ENCODE results near the gene ANHX. TPM values are rescaled to one million over a fixed set of nuclear protein-coding genes. Genes with fewer than 3 reads are reported as not detected.

ANHX gene
- total and polyA plus RNA-seq, 2 donors (not counting 1 experiment from before 2014, with no cell fraction given): not detected

DNA sequence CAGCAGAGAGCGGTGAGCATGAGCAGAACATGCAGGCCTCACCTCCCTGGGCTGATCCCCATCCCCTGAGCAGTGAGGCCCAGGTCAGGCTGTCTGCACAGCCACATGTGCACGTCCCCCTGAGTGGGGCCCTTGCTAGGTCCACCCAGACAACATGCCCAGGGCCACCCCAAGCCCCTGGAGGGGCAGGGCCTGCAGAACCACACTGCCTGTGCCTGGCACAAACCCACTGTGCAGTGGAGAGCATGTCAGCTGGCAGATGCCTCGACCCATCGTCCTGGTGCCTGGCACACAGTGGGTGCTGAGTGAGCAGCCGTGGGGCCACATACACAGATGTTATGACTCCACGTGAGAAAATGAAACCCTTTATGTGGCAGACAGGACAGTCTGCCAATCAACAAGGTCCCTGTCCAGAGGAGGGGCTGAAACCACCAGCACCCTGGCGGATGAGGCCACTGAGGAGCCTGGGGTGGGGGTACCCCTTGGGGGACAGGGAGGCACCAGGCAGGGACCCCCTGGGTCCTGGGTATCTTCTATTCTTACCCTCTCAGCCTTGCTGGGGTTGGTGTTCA is 8.3 kb downstream of the ANHX start:
- Histone ChIP-seq H3K27me3 (replicated peaks in 1 of 4; ENCODE audit: control extremely low read depth in 1 of 4, control insufficient read depth in 3 of 4, insufficient read depth in 4 of 4, low read length in 3 of 4) (no peaks in the 10 kb centered on the region), H3K79me2 (ENCODE audit: control insufficient read depth, insufficient read depth, low read length) (no peaks in the 10 kb centered on the region), H3K9ac (ENCODE audit: low read length) (no peak overlapping the region), H3K4me2 (replicated peaks; ENCODE audit: low read depth, low read length, poor library complexity, severe bottlenecking) (no peak overlapping the region), H3K36me3 (replicated peaks in 1 of 2; ENCODE audit: control extremely low read depth in 1 of 2, control insufficient read depth in 1 of 2, extremely low read depth in 1 of 2, insufficient read depth in 2 of 2, low read length in 1 of 2) (no peaks in the 10 kb centered on the region), H2AFZ (ENCODE audit: insufficient read depth, low read depth, low read length, poor library complexity, severe bottlenecking) (no peak overlapping the region), H3K4me3 (ENCODE audit: control extremely low read depth in 1 of 5, extremely low read depth in 1 of 5, insufficient read depth in 1 of 5, low read depth in 2 of 5, low read length in 4 of 5) (no peak overlapping the region), H4K20me1 (ENCODE audit: control insufficient read depth, insufficient read depth, low read length, poor library complexity, severe bottlenecking) (no peaks in the 10 kb centered on the region), H3K9me3 (ENCODE audit: control extremely low read depth in 1 of 3, control insufficient read depth in 2 of 3, insufficient read depth in 1 of 3, low read length in 2 of 3) (peaks cover 0 to 82% (median 0%) of the 10 kb centered on the region in 3 donors), H3K27ac (ENCODE audit: low read length in 2 of 2) (no peak overlapping the region), H3K4me1 (ENCODE audit: control insufficient read depth in 2 of 2, insufficient read depth in 2 of 2, low read length in 2 of 2) (no peaks in the 10 kb centered on the region)
- intact Hi-C loops (cut with micrococcal nuclease): no loop called here
- no peak for ATAC-seq (ENCODE audit: low read depth)
- H3K4me3 Mint-ChIP-seq: no peak overlapping the region
- TF ChIP-seq, protein P1, sequence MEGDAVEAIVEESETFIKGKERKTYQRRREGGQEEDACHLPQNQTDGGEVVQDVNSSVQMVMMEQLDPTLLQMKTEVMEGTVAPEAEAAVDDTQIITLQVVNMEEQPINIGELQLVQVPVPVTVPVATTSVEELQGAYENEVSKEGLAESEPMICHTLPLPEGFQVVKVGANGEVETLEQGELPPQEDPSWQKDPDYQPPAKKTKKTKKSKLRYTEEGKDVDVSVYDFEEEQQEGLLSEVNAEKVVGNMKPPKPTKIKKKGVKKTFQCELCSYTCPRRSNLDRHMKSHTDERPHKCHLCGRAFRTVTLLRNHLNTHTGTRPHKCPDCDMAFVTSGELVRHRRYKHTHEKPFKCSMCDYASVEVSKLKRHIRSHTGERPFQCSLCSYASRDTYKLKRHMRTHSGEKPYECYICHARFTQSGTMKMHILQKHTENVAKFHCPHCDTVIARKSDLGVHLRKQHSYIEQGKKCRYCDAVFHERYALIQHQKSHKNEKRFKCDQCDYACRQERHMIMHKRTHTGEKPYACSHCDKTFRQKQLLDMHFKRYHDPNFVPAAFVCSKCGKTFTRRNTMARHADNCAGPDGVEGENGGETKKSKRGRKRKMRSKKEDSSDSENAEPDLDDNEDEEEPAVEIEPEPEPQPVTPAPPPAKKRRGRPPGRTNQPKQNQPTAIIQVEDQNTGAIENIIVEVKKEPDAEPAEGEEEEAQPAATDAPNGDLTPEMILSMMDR (IDR thresholded peaks at IDR 0.05): no peak
- no peak for TF ChIP-seq EZH2 (IDR thresholded peaks at IDR 0.05; ENCODE audit: borderline replicate concordance, insufficient read depth, low read depth, low read length, poor library complexity, severe bottlenecking)
- WGBS (ENCODE audit: insufficient coverage): 72% methylated on average over 7 of the region's 7 CpGs
- ChIA-PET POLR2A (no interaction called here), CTCF (no interaction called here)
- H3K4me1 Mint-ChIP-seq: no peaks in the 10 kb centered on the region
- no peaks in the 10 kb centered on the region for H3K9me3 Mint-ChIP-seq (ENCODE audit: insufficient read depth)
- H3K27ac Mint-ChIP-seq: no peak overlapping the region
- H3K27me3 Mint-ChIP-seq: no peaks in the 10 kb centered on the region
- no peak for DNase-seq

DNA sequence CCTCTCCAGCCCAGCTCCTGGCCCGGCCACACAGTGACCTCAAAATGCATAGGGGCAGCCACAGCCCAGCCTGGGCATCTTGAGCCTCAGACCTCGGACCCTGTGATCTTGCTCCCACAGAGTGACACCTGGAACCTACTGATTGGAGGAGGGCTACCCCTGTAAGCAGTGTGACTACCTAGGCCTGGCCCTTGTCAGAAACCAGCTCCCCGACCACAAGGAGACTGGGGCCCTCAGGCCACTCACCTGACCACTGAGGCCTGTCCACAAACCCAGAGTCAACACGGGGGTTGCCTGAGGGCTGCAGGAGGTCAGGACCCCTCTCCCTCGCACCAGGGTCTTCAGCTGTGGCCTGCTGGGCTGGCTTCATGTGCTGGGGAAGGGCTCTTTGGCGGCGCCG is 9.0 kb downstream of the ANHX start:
- Histone ChIP-seq H3K9me3 (ENCODE audit: control extremely low read depth in 1 of 3, control insufficient read depth in 2 of 3, insufficient read depth in 1 of 3, low read length in 2 of 3) (peaks cover 0 to 82% (median 2%) of the 10 kb centered on the region in 3 donors), H3K27ac (ENCODE audit: low read length in 2 of 2) (no peak overlapping the region), H3K4me2 (replicated peaks; ENCODE audit: low read depth, low read length, poor library complexity, severe bottlenecking) (no peak overlapping the region), H4K20me1 (ENCODE audit: control insufficient read depth, insufficient read depth, low read length, poor library complexity, severe bottlenecking) (no peaks in the 10 kb centered on the region), H3K27me3 (replicated peaks in 1 of 4; ENCODE audit: control extremely low read depth in 1 of 4, control insufficient read depth in 3 of 4, insufficient read depth in 4 of 4, low read length in 3 of 4) (no peaks in the 10 kb centered on the region), H3K9ac (ENCODE audit: low read length) (no peak overlapping the region), H2AFZ (ENCODE audit: insufficient read depth, low read depth, low read length, poor library complexity, severe bottlenecking) (no peak overlapping the region), H3K79me2 (ENCODE audit: control insufficient read depth, insufficient read depth, low read length) (no peaks in the 10 kb centered on the region), H3K4me3 (ENCODE audit: control extremely low read depth in 1 of 5, extremely low read depth in 1 of 5, insufficient read depth in 1 of 5, low read depth in 2 of 5, low read length in 4 of 5) (no peak overlapping the region), H3K36me3 (replicated peaks in 1 of 2; ENCODE audit: control extremely low read depth in 1 of 2, control insufficient read depth in 1 of 2, extremely low read depth in 1 of 2, insufficient read depth in 2 of 2, low read length in 1 of 2) (no peaks in the 10 kb centered on the region), H3K4me1 (ENCODE audit: control insufficient read depth in 2 of 2, insufficient read depth in 2 of 2, low read length in 2 of 2) (no peaks in the 10 kb centered on the region)
- TF ChIP-seq EZH2 (IDR thresholded peaks at IDR 0.05; ENCODE audit: borderline replicate concordance, insufficient read depth, low read depth, low read length, poor library complexity, severe bottlenecking): no peak
- TF ChIP-seq, protein P1 (IDR thresholded peaks at IDR 0.05): no peak
- H3K4me1 Mint-ChIP-seq: no peaks in the 10 kb centered on the region
- intact Hi-C loops (cut with micrococcal nuclease): no loop called here
- ChIA-PET CTCF (no interaction called here), POLR2A (no interaction called here)
- no peak overlapping the region for H3K27ac Mint-ChIP-seq
- H3K27me3 Mint-ChIP-seq: no peaks in the 10 kb centered on the region
- WGBS (ENCODE audit: insufficient coverage): 84% methylated on average over 4 of the region's 8 CpGs
- ATAC-seq (ENCODE audit: low read depth): no peak
- no peaks in the 10 kb centered on the region for H3K9me3 Mint-ChIP-seq (ENCODE audit: insufficient read depth)
- no peak for DNase-seq
- no peak overlapping the region for H3K4me3 Mint-ChIP-seq

All from B cell (primary cell).